Epithelial cell of esophagus (primary cell): Measurements from ENCODE around the gene PARD3.

Experiments used
- DNase-seq: peaks from one replicate; pipeline ENCODE4 v3.0.0; 2010; ENCODE audit warnings: low read depth
- H3K4me3 ChIP-seq: 2 replicates; pipeline ENCODE4 v1.5.1; 2011; ENCODE audit warnings: mild to moderate bottlenecking, low read length, control low read depth
- CTCF ChIP-seq: IDR thresholded peaks from 2 replicates; pipeline ENCODE4 v1.5.1; 2011; ENCODE audit warnings: low read depth, mild to moderate bottlenecking, low read length, control low read depth, inconsistent platforms; ENCODE audit not compliant: insufficient read depth; ENCODE audit errors: missing control alignments

The PARD3 gene

GRCh38 chr10:34729619-34730018 is 85.5 kb downstream of the PARD3 start:
- H3K4me3 ChIP-seq = no peak overlapping the region
- no peak for TF ChIP-seq CTCF
- no peak for DNase-seq

- no peak for DNase-seq
- H3K4me3 ChIP-seq = no peak overlapping the region
- TF ChIP-seq CTCF = no peak
Measured at GRCh38 chr10:34728361-34728760, 86.7 kb downstream of the PARD3 start.

GRCh38 chr10:34727595-34728033 is 87.5 kb downstream of the PARD3 start:
- TF ChIP-seq CTCF = no peak
- H3K4me3 ChIP-seq = no peak overlapping the region
- DNase-seq = peak; percentile 62

- no peak for DNase-seq
- no peak overlapping the region for H3K4me3 ChIP-seq
- no peak for TF ChIP-seq CTCF
Measured at GRCh38 chr10:34726862-34727261, 88.2 kb downstream of the PARD3 start.

GRCh38 chr10:34723750-34724149 is 91.3 kb downstream of the PARD3 start:
- TF ChIP-seq CTCF = peak; percentile 72
- peak; percentile 72 for DNase-seq
- no peak overlapping the region for H3K4me3 ChIP-seq

- no peak for TF ChIP-seq CTCF
- DNase-seq = no peak
- H3K4me3 ChIP-seq = no peak overlapping the region
Measured at GRCh38 chr10:34722404-34722803, 92.7 kb downstream of the PARD3 start.

GRCh38 chr10:34721208-34721840 is 93.8 kb downstream of the PARD3 start:
- no peak for TF ChIP-seq CTCF
- peak; percentile 76 for DNase-seq
- no peak overlapping the region for H3K4me3 ChIP-seq
